Thoracic aorta (tissue), 2 donors: ENCODE results near the gene SKP2. TPM values are rescaled to one million over a fixed set of nuclear protein-coding genes. Genes with fewer than 3 reads are reported as not detected.

Source experiments
- ATAC-seq: fragments of 150-250 bp; one replicate; pipeline ENCODE4 v1.8.0; 2017; ENCODE audit warnings: low read depth; ENCODE audit not compliant: insufficient number of reproducible peaks, low FRiP score
- DNase-seq: peaks from one replicate; pipeline ENCODE4 v3.0.0-alpha.2; 2020; ENCODE audit warnings: low spot score
- H3K27ac ChIP-seq, 2 donors: fragments of 200-600 bp; sonication (generic); 1 replicate in 1 of 2; 2 replicates in 1 of 2; pipeline ENCODE4 v1.5.1; 2016; ENCODE audit warnings: mild to moderate bottlenecking in 2 of 2, moderate library complexity in 2 of 2
- H3K27me3 ChIP-seq: fragments of 200-600 bp; sonication (generic); replicated peaks from 2 replicates; pipeline ENCODE4 v1.6.0; 2016; ENCODE audit warnings: mild to moderate bottlenecking; ENCODE audit not compliant: insufficient read depth
- H3K36me3 ChIP-seq: fragments of 200-600 bp; sonication (generic); one replicate; pipeline ENCODE4 v1.5.1; 2016
- H3K4me1 ChIP-seq, 2 donors: fragments of 200-600 bp; sonication (generic); 1 replicate in 1 of 2; 2 replicates in 1 of 2; pipeline versions ENCODE4 v1.5.1 to v1.6.0; 2016; ENCODE audit warnings: low read depth in 2 of 2, mild to moderate bottlenecking in 1 of 2; ENCODE audit not compliant: control insufficient read depth in 1 of 2
- H3K4me3 ChIP-seq: fragments of 200-600 bp; sonication (generic); 2 replicates; pipeline ENCODE4 v1.5.1; 2016; ENCODE audit warnings: mild to moderate bottlenecking
- H3K9me3 ChIP-seq: fragments of 200-600 bp; sonication (generic); 2 replicates; pipeline ENCODE4 v1.5.1; 2016
- total RNA-seq, 2 donors: library from RNA; depleted of rRNA; stranded (reverse); fragments of >200 nt; gene quantifications; one replicate each; pipeline versions ENCODE4 v1.1.0 to v1.2.3, GENCODE V29; 2016
- TF ChIP-seq, protein P1 (sequence below): fragments of 200-600 bp; sonication (generic); IDR thresholded peaks from one replicate; pipeline ENCODE4 v1.5.1; 2019; ENCODE audit warnings: antibody characterized with exemption

SKP2 gene
- total RNA-seq, 2 donors from 2014 or later = 6.4 to 7.8 TPM

DNA sequence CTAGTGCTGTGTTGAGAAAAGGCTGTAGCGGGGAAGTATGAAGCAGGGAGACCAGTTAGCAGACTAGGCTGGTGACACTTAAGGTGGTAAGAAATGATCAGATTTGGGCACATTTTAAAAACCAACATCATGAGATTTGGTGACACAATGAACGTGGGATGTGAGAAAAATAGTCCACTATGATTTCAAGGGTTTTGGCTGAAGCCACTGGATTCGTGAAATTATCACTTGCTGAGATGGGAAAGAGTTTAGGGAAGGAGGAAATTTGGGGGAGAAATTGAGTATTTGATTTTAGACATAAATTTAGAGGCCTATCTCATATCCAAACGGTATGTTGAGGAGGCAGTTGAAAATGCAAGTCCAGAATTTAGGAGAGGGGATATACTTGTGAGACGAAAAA is 23.1 kb downstream of the SKP2 start:
- H3K36me3 ChIP-seq = peaks cover 1% of the 10 kb centered on the region
- TF ChIP-seq, protein P1, sequence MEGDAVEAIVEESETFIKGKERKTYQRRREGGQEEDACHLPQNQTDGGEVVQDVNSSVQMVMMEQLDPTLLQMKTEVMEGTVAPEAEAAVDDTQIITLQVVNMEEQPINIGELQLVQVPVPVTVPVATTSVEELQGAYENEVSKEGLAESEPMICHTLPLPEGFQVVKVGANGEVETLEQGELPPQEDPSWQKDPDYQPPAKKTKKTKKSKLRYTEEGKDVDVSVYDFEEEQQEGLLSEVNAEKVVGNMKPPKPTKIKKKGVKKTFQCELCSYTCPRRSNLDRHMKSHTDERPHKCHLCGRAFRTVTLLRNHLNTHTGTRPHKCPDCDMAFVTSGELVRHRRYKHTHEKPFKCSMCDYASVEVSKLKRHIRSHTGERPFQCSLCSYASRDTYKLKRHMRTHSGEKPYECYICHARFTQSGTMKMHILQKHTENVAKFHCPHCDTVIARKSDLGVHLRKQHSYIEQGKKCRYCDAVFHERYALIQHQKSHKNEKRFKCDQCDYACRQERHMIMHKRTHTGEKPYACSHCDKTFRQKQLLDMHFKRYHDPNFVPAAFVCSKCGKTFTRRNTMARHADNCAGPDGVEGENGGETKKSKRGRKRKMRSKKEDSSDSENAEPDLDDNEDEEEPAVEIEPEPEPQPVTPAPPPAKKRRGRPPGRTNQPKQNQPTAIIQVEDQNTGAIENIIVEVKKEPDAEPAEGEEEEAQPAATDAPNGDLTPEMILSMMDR = no peak

DNA sequence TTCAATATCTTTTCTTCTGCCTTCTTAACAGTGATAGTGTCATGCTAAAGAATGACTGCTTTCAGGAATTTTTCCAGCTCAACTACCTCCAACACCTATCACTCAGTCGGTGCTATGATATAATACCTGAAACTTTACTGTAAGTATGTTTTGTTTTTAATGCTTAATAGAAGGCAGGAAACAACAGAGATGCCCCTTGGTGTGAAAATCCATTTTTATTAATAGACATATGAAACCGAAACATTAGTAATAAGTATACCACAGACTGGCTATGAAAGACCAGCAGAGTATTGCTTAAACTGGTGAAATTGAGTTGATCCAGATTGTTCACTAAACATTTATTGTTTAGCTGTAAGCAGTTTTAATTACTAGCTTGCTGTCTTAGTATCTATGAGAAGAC is 25.2 kb downstream of the SKP2 start:
- Histone ChIP-seq H3K27ac (no peak overlapping the region), H3K4me1 (peaks cover 0 to 8% of the 10 kb centered on the region in 2 donors), H3K4me3 (no peak overlapping the region), H3K9me3 (no peaks in the 10 kb centered on the region), H3K36me3 (peaks cover 6% of the 10 kb centered on the region), H3K27me3 (no peaks in the 10 kb centered on the region)
- DNase-seq = no peak
- TF ChIP-seq, protein P1 = no peak
- ATAC-seq = no peak

More for the DNA sequence above, 23.1 kb downstream of the SKP2 start:
- no peak overlapping the region for H3K27ac ChIP-seq
- H3K4me3 ChIP-seq = no peak overlapping the region
- H3K9me3 ChIP-seq = no peaks in the 10 kb centered on the region
- no peak for ATAC-seq
- H3K27me3 ChIP-seq = no peaks in the 10 kb centered on the region
- DNase-seq = no peak
- peaks cover 0 to 8% of the 10 kb centered on the region in 2 donors for H3K4me1 ChIP-seq

DNA sequence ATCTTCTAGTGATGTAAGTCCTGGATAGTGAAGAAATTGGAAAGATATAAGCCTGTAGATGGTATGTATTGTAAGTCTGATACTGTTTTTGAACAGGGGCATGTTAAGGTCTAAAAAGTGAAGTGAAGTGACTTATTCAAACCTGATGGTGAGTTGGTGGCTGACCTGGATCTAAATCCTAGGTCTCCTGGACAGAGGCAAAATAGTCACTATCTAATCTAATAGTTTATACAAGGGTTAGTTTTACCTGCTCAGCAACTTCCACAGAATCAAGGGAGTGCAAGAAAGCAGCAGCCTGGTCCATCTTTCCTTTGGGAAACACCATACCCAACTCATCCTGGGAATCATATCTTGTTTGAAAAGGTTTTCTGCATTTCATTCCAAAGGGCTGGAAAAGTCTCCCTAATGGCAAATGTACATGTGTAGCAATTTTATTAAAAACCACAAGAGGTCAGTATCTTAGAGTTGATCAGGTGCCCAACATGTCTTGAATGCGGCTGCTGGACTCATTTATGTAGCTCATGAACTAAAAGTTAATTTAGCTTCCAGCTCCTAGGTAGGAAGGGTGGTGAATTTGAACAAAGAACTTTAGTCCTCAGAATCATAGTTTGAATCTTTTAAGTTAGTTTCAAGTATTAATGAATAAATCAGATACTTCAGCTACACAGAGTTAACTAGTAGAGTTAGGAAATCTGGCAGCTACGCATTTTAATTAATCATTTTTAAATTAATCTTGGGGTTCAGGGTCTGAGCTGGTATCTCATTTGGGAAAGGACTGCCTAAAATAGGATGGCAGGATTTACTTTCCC is 26.0 kb downstream of the SKP2 start:
- Histone ChIP-seq H3K4me3 (no peak overlapping the region), H3K27me3 (no peaks in the 10 kb centered on the region), H3K36me3 (peaks cover 6% of the 10 kb centered on the region), H3K9me3 (no peaks in the 10 kb centered on the region), H3K27ac (no peak overlapping the region), H3K4me1 (peaks cover 0 to 8% of the 10 kb centered on the region in 2 donors)
- TF ChIP-seq, protein P1 = peak; percentile 54
- ATAC-seq (no peak), DNase-seq (no peak)

DNA sequence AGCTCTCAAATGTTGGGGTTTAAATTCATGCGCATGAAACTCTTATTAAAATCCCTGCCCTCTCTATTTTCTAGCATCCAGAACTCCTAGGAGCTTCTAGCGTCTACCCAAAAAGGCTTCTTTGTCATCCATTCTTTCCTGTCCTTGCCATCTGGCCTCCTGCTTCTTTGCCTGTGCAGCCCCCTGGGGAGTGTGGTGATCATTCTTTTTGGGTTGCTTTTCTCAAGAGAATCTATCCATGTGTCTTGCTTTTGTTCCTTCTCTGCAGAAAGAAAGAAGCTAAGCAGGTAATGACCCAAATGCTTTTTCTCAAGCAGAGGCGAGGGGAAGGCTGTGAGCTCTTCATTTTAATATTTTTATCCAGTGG is 26.6 kb downstream of the SKP2 start:
- H3K4me3 ChIP-seq = no peak overlapping the region
- H3K36me3 ChIP-seq = peaks cover 6% of the 10 kb centered on the region
- no peaks in the 10 kb centered on the region for H3K9me3 ChIP-seq
- H3K27me3 ChIP-seq = no peaks in the 10 kb centered on the region
- no peak for ATAC-seq
- peaks cover 0 to 5% of the 10 kb centered on the region in 2 donors for H3K4me1 ChIP-seq
- DNase-seq = no peak
- TF ChIP-seq, protein P1 = no peak
- no peak overlapping the region for H3K27ac ChIP-seq

DNA sequence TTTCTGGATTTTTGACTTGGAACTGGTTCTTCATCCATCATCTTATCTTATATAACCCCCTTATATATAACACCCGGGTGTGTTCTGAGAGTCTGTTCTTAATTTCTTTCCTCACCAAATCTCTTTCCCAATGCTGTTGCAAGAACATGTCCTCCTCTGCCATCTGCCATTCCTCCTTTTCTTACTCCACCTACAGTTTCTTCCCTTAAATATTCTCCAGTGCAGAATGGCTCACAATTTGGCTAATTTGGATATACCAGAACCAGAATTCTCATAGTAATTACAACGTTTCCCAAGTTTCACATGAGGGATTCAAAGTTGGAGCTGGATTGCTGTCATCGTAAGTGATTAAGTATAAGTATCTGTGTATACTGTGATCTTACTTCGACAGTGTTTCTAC is 28.0 kb downstream of the SKP2 start:
- peaks cover 6% of the 10 kb centered on the region for H3K36me3 ChIP-seq
- no peaks in the 10 kb centered on the region for H3K27me3 ChIP-seq
- ATAC-seq (no peak), DNase-seq (no peak)
- H3K4me1 ChIP-seq = peaks cover 0 to 5% of the 10 kb centered on the region in 2 donors
- TF ChIP-seq, protein P1 = no peak
- no peaks in the 10 kb centered on the region for H3K9me3 ChIP-seq
- no peak overlapping the region for H3K27ac ChIP-seq
- H3K4me3 ChIP-seq = no peak overlapping the region
